SK-N-SH (cell line): ENCODE measurements around the gene C3.

Experiments
- RFX5 ChIP-seq: IDR thresholded peaks from 2 replicates; pipeline ENCODE4 v1.6.1; 2012; ENCODE audit warnings: mild to moderate bottlenecking, improper control_type of control experiment, low read length
- USF1 ChIP-seq: IDR thresholded peaks from 2 replicates; pipeline ENCODE4 v1.4.0; 2012; ENCODE audit warnings: low read depth, borderline replicate concordance
- TF ChIP-seq, protein P1 (sequence below): IDR thresholded peaks from 2 replicates; pipeline ENCODE4 v1.4.0; 2012; ENCODE audit warnings: low read depth

GRCh38 chr19:6712692-6713670 is 7.5 kb downstream of the C3 start:
- TF ChIP-seq RFX5: no peak
- TF ChIP-seq, protein P1, sequence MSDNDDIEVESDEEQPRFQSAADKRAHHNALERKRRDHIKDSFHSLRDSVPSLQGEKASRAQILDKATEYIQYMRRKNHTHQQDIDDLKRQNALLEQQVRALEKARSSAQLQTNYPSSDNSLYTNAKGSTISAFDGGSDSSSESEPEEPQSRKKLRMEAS: no peak
- TF ChIP-seq USF1: no peak
